Measurements from ENCODE around the gene ENPP7.

ENPP7 gene

GRCh38 chr17:79739148-79740062, 8.7 kb downstream of the ENPP7 start:
- no peaks in the 10 kb centered on the region for H3K9me3 ChIP-seq (ENCODE audit: control insufficient read depth, insufficient read depth, low read depth, low read length)
- no peaks in the 10 kb centered on the region for H3K36me3 ChIP-seq (ENCODE audit: control insufficient read depth in 2 of 2, insufficient read depth in 1 of 2, low read length in 2 of 2)
- TF ChIP-seq ZNF555 (tag by site-specific recombination; conservative IDR thresholded peaks at IDR 0.05) (no peak), ZNF2 (tag by site-specific recombination; IDR thresholded peaks at IDR 0.05) (no peak), ZNF362 (tag by site-specific recombination; IDR thresholded peaks at IDR 0.05) (no peak), ZNF449 (tag by site-specific recombination; IDR thresholded peaks at IDR 0.05) (no peak), OSR2 (tag by site-specific recombination; IDR thresholded peaks at IDR 0.05) (no peak), ZNF510 (tag by site-specific recombination; IDR thresholded peaks at IDR 0.05; ENCODE audit: insufficient replicate concordance) (no peak), ZNF548 (tag by site-specific recombination; IDR thresholded peaks at IDR 0.05) (no peak), PRDM1 (tag by site-specific recombination; IDR thresholded peaks at IDR 0.05) (no peak), HIC1 (tag by site-specific recombination; IDR thresholded peaks at IDR 0.05) (no peak), ZNF48 (tag by site-specific recombination; IDR thresholded peaks at IDR 0.05) (no peak), ZNF747 (tag by site-specific recombination; IDR thresholded peaks at IDR 0.05) (no peak), ZNF398 (tag by site-specific recombination; IDR thresholded peaks at IDR 0.05) (no peak), KLF1 (tag by site-specific recombination; IDR thresholded peaks at IDR 0.05) (no peak), OVOL3 (tag by site-specific recombination; IDR thresholded peaks at IDR 0.05) (no peak), ZNF768 (tag by site-specific recombination; IDR thresholded peaks at IDR 0.05) (no peak), ZNF138 (tag by site-specific recombination; IDR thresholded peaks at IDR 0.05; ENCODE audit: borderline replicate concordance) (no peak)
- CTCF ChIA-PET, result interaction anchor here (0.6 to 1.6 kb wide), 6 partner anchors 10 to 253 kb away, joined by 3 to 7 read pairs (median 3); no protein-coding TSS in a partner anchor
- H3K4me1 ChIP-seq (ENCODE audit: control insufficient read depth, insufficient read depth, low read length), result no peaks in the 10 kb centered on the region; the same call in 1 of the 2 replicates
- POLR2A ChIA-PET, result no interaction called here
- H3K27ac ChIP-seq (ENCODE audit: extremely low read depth, low read depth, low read length), result no peak overlapping the region
- H3K4me3 ChIP-seq (ENCODE audit: low read depth, low read length), result no peak overlapping the region

- CTCF ChIA-PET, result interaction anchor here (0.6 to 2.9 kb wide), 13 partner anchors 12 to 215 kb away, joined by 3 to 31 read pairs (median 5); partner anchors contain the start of gene CBX8
- POLR2A ChIA-PET, result interaction anchor here (1.4 kb wide), 1 partner anchor 53 kb away, joined by 3 read pairs; no protein-coding TSS in a partner anchor
- H3K27ac ChIP-seq (ENCODE audit: extremely low read depth, low read depth, low read length), result no peak overlapping the region
- H3K4me1 ChIP-seq (ENCODE audit: control insufficient read depth, insufficient read depth, low read length), result no peaks in the 10 kb centered on the region; the same call in 1 of the 2 replicates
- H3K36me3 ChIP-seq (ENCODE audit: control insufficient read depth in 2 of 2, insufficient read depth in 1 of 2, low read length in 2 of 2), result no peaks in the 10 kb centered on the region
- H3K9me3 ChIP-seq (ENCODE audit: control insufficient read depth, insufficient read depth, low read depth, low read length), result no peaks in the 10 kb centered on the region
- no peak overlapping the region for H3K4me3 ChIP-seq (ENCODE audit: low read depth, low read length)
- peak; percentile 46; the same call in 1 of the 2 replicates for TF ChIP-seq PRDM10 (tag by site-specific recombination; IDR thresholded peaks at IDR 0.05)
- TF ChIP-seq ZNF600 (tag by site-specific recombination; IDR thresholded peaks at IDR 0.05), result no peak
- no peak for TF ChIP-seq ZBTB11 (tag by site-specific recombination; conservative IDR thresholded peaks at IDR 0.05; ENCODE audit: low read depth)
Measured at GRCh38 chr17:79740413-79740812, 9.7 kb downstream of the ENPP7 start.

Data from HEK293 (cell line).